GM04504 (cell line): ENCODE data around the gene C17orf113.

Experiments used
- DNase-seq: peaks from one replicate; pipeline ENCODE4 v3.0.0-alpha.2; 2012; ENCODE audit warnings: low read depth

The C17orf113 gene

GRCh38 chr17:42072323-42073187, 22.2 kb upstream of the C17orf113 start:
- no peak for DNase-seq

GRCh38 chr17:42071810-42072209, 21.4 kb upstream of the C17orf113 start:
- no peak for DNase-seq

- DNase-seq, result no peak
Measured at GRCh38 chr17:42068979-42069378, 18.6 kb upstream of the C17orf113 start.

DNA sequence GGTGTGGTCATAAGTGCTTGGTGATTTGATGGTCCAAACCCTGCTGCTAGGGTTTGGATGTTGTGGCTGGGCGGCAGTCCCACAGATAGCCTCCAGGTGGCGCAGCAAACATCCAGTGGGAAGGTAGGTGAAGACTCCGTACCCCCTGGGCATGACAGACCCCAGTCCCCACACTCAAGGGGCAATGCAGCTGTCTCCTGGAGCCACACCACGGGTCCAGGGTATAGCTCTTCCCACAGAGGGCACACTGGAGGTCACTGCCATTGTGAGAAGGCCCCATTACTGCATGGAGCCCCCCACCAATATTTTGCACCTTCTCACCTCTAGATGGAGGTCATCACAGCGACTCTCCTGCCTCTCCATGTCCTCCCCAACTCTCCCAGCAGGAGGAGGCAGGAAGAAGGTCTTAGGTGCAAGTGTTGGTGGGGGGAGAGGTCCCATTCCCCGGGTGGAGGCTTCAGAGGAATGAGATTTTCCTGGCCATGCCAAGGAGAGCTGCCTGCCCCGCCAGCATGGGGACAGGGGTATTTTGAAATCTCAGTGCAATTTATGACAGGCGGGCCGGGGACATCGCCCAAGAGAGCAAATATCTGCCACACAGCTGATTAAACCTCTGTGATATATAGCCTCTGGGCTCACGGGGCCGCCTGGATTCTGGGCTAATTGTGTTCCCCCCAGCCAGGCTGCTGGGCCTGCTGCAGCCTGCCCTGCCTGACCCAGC, 17.1 kb upstream of the C17orf113 start:
- DNase-seq, result peak; percentile 10

- no peak for DNase-seq
Measured at GRCh38 chr17:42065201-42065600, 14.8 kb upstream of the C17orf113 start.

DNA sequence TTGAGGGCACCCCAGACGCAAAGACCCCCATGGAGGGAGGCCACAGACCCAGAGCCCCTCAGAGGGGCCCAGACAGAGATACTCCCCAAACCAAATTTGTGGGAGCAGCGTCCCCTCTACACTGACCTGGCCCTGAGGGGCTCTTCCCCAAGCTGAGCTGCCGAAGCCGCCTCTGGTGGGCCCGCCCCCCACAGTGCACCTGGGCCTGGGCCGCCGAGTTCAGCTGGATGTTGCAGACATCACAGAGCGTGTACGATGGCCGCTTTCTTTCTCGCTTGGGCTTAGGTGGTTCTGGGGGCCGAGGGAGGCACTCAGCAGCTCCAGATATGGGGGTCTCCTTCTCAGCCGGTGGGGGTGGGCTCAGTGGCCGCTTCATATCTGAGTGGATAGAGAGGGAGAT, 12.3 kb upstream of the C17orf113 start:
- no peak for DNase-seq

GRCh38 chr17:42061646-42062487, 11.5 kb upstream of the C17orf113 start:
- DNase-seq, result no peak

GRCh38 chr17:42060231-42060630, 9.8 kb upstream of the C17orf113 start:
- no peak for DNase-seq

DNA sequence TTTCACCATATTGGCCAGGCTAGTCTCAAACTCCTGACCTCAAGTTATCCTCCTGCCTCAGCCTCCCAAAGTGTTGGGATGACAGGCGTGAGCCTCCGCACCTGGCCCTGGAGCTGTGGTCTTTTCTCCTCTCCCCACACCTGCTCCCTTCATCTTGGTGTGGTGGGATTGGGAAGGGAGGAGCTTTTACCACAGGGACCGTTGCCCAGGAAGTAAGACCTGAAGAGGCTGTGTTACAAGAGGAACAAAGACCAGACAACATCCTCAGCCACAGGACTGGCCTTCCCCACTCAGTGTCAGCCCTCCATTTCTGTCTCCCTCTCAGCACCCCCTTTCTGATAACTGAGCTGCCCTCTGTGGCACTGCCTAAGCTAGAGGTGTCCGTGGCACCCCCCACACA, 9.4 kb upstream of the C17orf113 start:
- DNase-seq, result no peak

DNA sequence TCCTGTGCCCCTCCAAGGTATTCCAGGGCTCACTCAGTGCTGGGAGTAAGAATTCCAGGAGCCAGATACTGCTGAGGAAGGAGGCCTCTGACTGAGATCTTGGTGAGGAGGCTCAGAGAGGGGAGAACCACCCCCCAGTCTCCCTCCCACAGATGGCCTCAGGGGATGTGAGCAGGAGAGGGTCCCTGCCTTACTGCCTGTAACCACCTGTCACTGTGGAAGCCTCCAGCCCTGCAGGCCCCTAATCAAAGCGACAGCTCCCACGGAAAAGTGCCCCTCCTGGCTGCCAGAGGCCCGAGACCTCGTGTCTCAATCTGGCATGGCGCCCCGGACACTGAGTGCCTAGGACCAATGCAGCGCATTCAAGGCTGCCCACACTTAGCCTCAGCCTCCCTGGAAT, 7.7 kb upstream of the C17orf113 start:
- DNase-seq, result no peak

- no peak for DNase-seq
Measured at GRCh38 chr17:42056635-42057034, 6.2 kb upstream of the C17orf113 start.

GRCh38 chr17:42055496-42055895, 5.1 kb upstream of the C17orf113 start:
- DNase-seq, result no peak

GRCh38 chr17:42055027-42055426, 4.6 kb upstream of the C17orf113 start:
- no peak for DNase-seq

DNA sequence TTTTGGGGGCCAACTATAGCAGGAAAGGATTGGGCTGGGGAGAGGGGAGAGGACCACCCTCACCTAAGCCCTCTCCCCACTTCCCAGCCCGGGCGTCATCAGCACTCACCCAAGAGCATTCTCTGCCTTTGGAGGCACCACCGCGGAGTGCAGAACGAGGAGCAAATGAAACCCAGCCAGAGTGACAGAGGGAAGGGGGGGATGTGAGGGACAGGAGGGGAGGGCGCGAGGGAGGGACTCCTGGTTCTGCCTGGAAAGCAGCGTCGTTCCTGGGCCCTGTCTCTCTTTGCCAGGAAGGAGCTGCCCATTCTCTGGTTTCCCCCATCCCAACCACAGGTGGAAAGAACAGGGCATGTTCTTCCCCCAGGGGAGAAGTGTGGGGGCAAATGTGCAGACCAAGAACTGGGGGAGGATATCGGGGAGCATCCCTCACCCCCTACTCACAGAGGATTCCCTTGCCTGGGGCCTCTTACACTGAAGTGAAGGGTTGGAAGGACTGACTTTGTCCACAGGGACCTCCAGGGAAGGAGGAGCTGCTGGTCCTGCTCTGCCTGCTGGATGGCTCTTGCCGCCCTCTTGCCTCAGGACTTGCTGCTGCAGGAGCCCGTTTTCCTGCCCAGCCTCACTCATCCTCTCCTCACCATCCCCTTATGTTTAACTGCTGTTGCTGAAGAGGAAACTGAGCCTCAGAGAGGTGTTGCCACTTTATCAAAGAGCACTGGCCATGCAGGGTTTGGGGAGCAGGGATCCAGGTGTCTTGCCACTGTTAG, 3.5 kb upstream of the C17orf113 start:
- DNase-seq, result no peak

DNA sequence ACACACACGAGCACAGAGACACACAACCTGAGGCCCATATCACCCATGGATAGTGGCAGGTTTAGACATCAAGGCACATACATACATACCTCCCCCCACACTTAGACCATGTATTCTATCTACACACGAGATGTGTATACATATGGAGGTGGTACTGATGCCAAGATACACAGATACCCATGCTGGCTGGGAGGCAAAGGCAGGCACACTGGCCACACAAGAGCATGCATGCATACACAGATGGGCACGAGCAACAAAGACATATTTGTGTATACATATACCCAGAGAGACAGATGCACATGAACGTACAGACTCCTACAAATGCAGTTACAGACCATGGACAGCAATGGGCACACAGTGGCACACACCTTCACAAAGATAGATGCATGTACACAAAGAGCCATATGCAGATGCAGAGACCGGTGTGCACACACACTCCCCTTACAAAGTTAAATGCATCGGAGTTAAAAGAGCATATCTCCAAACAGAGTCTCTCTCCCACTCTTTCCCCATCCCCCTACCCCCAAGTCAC, 2.0 kb upstream of the C17orf113 start:
- no peak for DNase-seq

DNA sequence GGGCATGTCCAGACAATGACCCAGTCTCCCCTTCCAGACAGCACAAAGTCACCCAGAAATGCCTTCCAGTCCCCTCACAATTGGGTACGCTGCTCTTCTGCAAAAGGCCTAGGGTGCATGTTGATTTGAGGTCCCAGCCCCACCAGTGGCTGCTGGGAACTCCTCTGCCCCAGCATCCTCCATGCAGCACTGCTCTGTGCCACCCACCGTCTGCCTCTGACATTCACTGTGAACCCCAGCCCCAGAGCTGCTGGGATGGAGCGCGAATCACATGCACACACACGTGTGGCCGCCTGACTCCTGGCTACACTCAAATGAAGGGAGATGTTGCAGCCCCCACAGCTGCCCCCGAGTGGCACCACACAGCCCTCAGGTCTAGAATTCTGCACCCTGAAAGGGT, 1.2 kb upstream of the C17orf113 start:
- DNase-seq, result no peak

- DNase-seq, result no peak
Measured at GRCh38 chr17:42051013-42051400, 606 bp upstream of the C17orf113 start.

DNA sequence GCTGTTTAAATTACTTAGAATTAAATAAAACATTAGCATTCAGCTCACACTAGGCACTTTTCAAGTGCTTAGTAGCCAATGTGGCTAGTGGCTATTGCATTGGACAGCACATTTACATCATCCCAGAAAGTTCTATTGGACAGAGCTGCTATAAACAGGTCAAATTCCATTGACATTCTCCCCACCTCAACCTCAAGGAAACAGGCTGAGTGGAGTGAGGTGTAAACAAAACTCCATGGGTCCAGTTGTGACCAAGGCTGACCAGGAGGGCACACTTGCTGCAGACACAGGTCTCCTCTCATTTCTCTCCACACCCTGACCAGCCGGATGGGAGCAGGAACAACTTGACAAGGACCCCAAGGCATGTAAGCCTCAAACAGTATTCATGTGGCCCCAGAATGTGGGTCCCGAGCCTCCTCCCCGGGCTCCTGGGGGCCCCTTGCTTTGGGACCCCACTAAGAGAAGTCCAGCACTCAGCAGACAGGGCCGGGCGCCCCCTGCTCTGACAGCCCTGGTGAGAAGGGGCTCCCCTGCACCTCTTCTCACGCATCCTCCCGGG, 488 bp downstream of the C17orf113 start:
- no peak for DNase-seq

GRCh38 chr17:42047343-42047742, 3.1 kb downstream of the C17orf113 start:
- DNase-seq, result no peak

DNA sequence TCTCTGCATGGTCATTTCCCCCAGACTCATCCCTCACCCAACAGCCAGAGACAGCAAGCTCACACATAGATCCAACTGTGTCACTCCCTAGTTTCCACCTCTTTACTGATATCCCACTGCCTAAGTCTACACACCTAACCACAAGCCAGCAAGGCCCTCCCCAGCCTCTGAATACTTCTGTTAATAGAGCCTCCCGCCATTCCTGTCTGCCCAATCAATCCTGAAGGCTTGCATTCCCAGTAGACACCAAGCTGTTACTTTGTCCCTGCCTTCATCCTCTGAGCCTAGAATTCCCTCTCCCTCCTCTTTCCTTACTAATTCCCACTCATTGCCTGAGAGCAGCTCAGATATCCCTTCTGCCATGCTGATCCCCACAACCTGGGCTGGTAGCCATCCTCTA, 4.7 kb downstream of the C17orf113 start:
- no peak for DNase-seq
